OCI-LY3 (cell line): ENCODE results near the gene AP2A2.

Experiments used
- H2AFZ ChIP-seq: fragments of 200-600, 300-600 bp; shearing (Covaris generic); 2 replicates; pipeline ENCODE4 v1.6.0; 2014; ENCODE audit warnings: antibody characterized with exemption, low read depth, low read length
- H3K27ac ChIP-seq: fragments of 200-600, 300-600 bp; sonication (generic); 2 replicates; pipeline ENCODE4 v1.5.1; 2014; ENCODE audit warnings: mild to moderate bottlenecking, low read length, moderate library complexity, mixed read lengths
- H3K27me3 ChIP-seq: fragments of 200-600, 300-600 bp; sonication (generic); 2 replicates; pipeline ENCODE4 v1.6.1; 2014; ENCODE audit warnings: low read depth, low read length, mixed read lengths
- H3K36me3 ChIP-seq: fragments of 200-600, 300-600 bp; sonication (generic); replicated peaks from 2 replicates; pipeline ENCODE3; 2014; ENCODE audit warnings: low read depth, low read length, mixed read lengths
- H3K4me1 ChIP-seq: fragments of 300-600, 200-600 bp; sonication (generic); 2 replicates; pipeline ENCODE4 v1.6.1; 2014; ENCODE audit warnings: low read length, mixed read lengths
- H3K4me2 ChIP-seq: fragments of 200-600, 300-600 bp; sonication (generic); 2 replicates; pipeline ENCODE4 v1.6.1; 2014; ENCODE audit warnings: low read length, mixed read lengths
- H3K4me3 ChIP-seq: fragments of 300-600, 200-600 bp; sonication (generic); 2 replicates; pipeline ENCODE4 v1.5.1; 2014; ENCODE audit warnings: antibody characterized with exemption, mild to moderate bottlenecking, low read length, moderate library complexity
- H3K79me2 ChIP-seq: fragments of 300-600, 200-600 bp; shearing (Covaris generic); 2 replicates; pipeline ENCODE4 v1.6.1; 2014; ENCODE audit warnings: mild to moderate bottlenecking, low read length, mixed read lengths
- H3K9ac ChIP-seq: fragments of 300-600, 200-600 bp; shearing (Covaris generic); 2 replicates; pipeline ENCODE4 v1.6.0; 2014; ENCODE audit warnings: mild to moderate bottlenecking, low read length, moderate library complexity
- H3K9me3 ChIP-seq: fragments of 200-600, 300-600 bp; shearing (Covaris generic); 2 replicates; pipeline ENCODE4 v1.6.1; 2014; ENCODE audit warnings: low read length, mixed read lengths; ENCODE audit not compliant: insufficient read depth
- H4K20me1 ChIP-seq: fragments of 200-600, 300-600 bp; sonication (generic); 2 replicates; pipeline ENCODE4 v1.6.1; 2016; ENCODE audit warnings: low read length, mixed read lengths; ENCODE audit not compliant: insufficient read depth
- CTCF ChIP-seq: fragments of 200-600, 300-600 bp; sonication (generic); IDR thresholded peaks from 2 replicates; pipeline ENCODE4 v1.5.1; 2014; ENCODE audit warnings: antibody characterized with exemption, low read length, low read depth
- EZH2phosphoT487 ChIP-seq: fragments of 200-600 bp; shearing (Covaris generic); IDR thresholded peaks from 2 replicates; pipeline ENCODE4 v1.6.1; 2018; ENCODE audit warnings: antibody characterized with exemption, mixed run types, low read depth

The AP2A2 gene

GRCh38 chr11:925496-926301 lies at the start of gene AP2A2:
TSS of gene AP2A2 (plus strand) at chr11:925870. CDS start at chr11:926022, 152 bp downstream.
- H3K4me1 ChIP-seq, result peaks cover 5% of the 10 kb centered on the region
- H3K27ac ChIP-seq, result no peak within 1 kb of the TSS
- H3K9ac ChIP-seq, result peak within 1 kb of the TSS; percentile 80
- H3K36me3 ChIP-seq, result peaks cover 5% of the 10 kb centered on the region
- H3K4me2 ChIP-seq, result peak within 1 kb of the TSS; percentile 79
- H3K79me2 ChIP-seq, result peaks cover 37% of the 10 kb centered on the region
- H4K20me1 ChIP-seq, result 0 out of 2 replicates have a peak, but pooled peaks cover under 1% of the 10 kb centered on the region
- TF ChIP-seq CTCF (peak; percentile 53), EZH2phosphoT487 (no peak)
- no peaks in the 10 kb centered on the region for H3K27me3 ChIP-seq
- no peaks in the 10 kb centered on the region for H3K9me3 ChIP-seq
- peak within 1 kb of the TSS; percentile 63; the same call in 1 of the 2 replicates for H2AFZ ChIP-seq
- peak within 1 kb of the TSS; percentile 89 for H3K4me3 ChIP-seq

GRCh38 chr11:876545-876944 lies 49.1 kb upstream of the AP2A2 start:
- Histone ChIP-seq H3K9me3 (no peaks in the 10 kb centered on the region), H3K9ac (no peak overlapping the region), H3K4me1 (no peaks in the 10 kb centered on the region), H3K27me3 (no peaks in the 10 kb centered on the region), H2AFZ (no peak overlapping the region), H3K4me2 (no peak overlapping the region), H3K4me3 (no peak overlapping the region), H3K79me2 (no peaks in the 10 kb centered on the region), H3K27ac (no peak overlapping the region), H4K20me1 (peaks cover 3% of the 10 kb centered on the region; the same call in 1 of the 2 replicates), H3K36me3 (peaks cover 2% of the 10 kb centered on the region)
- TF ChIP-seq CTCF, result no peak
- TF ChIP-seq EZH2phosphoT487, result no peak

- H3K4me3 ChIP-seq, result no peak overlapping the region
- no peak overlapping the region for H3K9ac ChIP-seq
- H3K79me2 ChIP-seq, result no peaks in the 10 kb centered on the region
- no peaks in the 10 kb centered on the region for H3K27me3 ChIP-seq
- H3K36me3 ChIP-seq, result peaks cover 2% of the 10 kb centered on the region
- H3K9me3 ChIP-seq, result no peaks in the 10 kb centered on the region
- TF ChIP-seq EZH2phosphoT487, result no peak
- no peak for TF ChIP-seq CTCF
- H3K4me1 ChIP-seq, result no peaks in the 10 kb centered on the region
- peaks cover under 1% of the 10 kb centered on the region; the same call in 1 of the 2 replicates for H4K20me1 ChIP-seq
- no peak overlapping the region for H3K27ac ChIP-seq
- H2AFZ ChIP-seq, result no peak overlapping the region
- H3K4me2 ChIP-seq, result no peak overlapping the region
Observed at GRCh38 chr11:877565-877964, 48.1 kb upstream of the AP2A2 start.

GRCh38 chr11:880447-880846 lies 45.2 kb upstream of the AP2A2 start:
- H3K4me1 ChIP-seq, result no peaks in the 10 kb centered on the region

More at GRCh38 chr11:880447-880846, 45.2 kb upstream of the AP2A2 start:
- Histone ChIP-seq H3K4me3 (no peak overlapping the region), H3K9me3 (no peaks in the 10 kb centered on the region), H2AFZ (no peak overlapping the region), H3K79me2 (no peaks in the 10 kb centered on the region), H3K9ac (no peak overlapping the region), H4K20me1 (no peaks in the 10 kb centered on the region), H3K27ac (no peak overlapping the region), H3K27me3 (no peaks in the 10 kb centered on the region), H3K4me2 (no peak overlapping the region), H3K36me3 (peaks cover 2% of the 10 kb centered on the region)
- no peak for TF ChIP-seq CTCF
- TF ChIP-seq EZH2phosphoT487, result no peak
